GM18909 (cell line): ENCODE data around the gene CRACR2B.

Source experiments
- ATAC-seq: cut with Tn5 transposase; IDR thresholded peaks from one replicate; pipeline ENCODE4 v1.9.1; 2021; ENCODE audit warnings: mild to moderate bottlenecking; ENCODE audit not compliant: unreplicated experiment, poor library complexity

Gene CRACR2B

DNA sequence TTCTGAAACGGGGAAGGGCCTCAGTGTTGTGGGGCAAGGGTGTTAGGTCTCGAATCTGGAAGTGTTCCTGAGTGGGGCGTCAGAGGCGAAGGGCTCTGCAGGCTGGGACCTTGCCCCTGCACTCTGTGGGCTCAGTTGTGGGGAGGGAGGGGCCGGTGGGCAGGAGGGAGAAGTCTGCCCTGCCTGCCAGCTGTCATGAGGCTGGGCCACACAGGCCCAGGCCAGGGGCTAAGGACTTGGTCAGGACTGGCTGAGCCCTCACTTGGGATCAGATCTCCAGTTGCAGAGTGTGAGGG is at the start of gene CRACR2B:
CRACR2B (plus strand) TSS at position 23 of the 296 bp plus-strand sequence. CDS start 689 bp downstream, outside the sequence.
- no peak for ATAC-seq

GRCh38 chr11:778976-779954 is 48.5 kb upstream of the CRACR2B start:
- ATAC-seq = no peak

- ATAC-seq = no peak
Observed at GRCh38 chr11:779955-780532, 47.7 kb upstream of the CRACR2B start.

- no peak for ATAC-seq
Observed at GRCh38 chr11:782264-783174, 45.2 kb upstream of the CRACR2B start.

- ATAC-seq = no peak
Observed at GRCh38 chr11:783581-784015, 44.1 kb upstream of the CRACR2B start.

DNA sequence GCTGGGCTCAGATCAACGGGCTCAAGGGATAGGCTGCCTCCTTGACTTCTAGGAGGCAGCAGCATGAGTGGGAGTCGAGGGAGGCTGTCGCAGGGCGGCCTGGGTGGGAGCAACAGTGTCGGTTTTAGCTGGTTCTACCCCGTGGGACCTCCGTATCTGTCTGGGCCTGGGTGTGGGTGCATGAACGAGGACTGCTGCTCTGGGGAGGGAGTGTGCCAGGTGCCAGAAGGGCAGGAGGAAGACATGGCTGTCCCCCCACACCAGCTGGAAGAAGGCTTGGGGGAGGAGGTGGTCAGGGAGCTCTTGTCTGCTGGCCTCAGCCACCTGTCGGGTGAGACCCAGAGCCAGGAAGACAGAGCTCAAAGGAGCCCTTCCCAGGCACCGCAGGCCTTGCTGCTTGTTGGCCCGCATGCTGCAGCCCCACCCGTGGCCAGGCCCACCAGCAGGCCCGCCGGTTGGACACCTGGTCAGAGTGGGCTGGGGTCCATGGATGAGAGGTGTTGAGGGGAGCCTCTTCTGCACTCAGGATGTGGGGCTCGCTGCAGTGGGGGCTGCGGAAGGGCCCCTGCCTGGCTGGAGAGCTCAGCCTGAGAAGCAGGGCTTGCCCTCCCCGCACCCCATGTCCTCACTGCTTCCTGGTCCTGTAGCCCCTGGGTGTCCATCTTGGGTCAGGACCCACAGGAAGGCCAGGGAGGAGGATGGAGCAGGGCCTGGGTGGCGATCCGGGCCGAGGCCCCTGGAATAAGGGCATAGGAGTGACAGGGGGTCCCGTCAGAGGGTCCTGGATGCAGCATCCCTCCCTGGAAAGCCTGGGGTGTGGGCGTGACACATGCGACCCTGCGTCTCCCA is 41.3 kb upstream of the CRACR2B start:
- ATAC-seq = no peak

DNA sequence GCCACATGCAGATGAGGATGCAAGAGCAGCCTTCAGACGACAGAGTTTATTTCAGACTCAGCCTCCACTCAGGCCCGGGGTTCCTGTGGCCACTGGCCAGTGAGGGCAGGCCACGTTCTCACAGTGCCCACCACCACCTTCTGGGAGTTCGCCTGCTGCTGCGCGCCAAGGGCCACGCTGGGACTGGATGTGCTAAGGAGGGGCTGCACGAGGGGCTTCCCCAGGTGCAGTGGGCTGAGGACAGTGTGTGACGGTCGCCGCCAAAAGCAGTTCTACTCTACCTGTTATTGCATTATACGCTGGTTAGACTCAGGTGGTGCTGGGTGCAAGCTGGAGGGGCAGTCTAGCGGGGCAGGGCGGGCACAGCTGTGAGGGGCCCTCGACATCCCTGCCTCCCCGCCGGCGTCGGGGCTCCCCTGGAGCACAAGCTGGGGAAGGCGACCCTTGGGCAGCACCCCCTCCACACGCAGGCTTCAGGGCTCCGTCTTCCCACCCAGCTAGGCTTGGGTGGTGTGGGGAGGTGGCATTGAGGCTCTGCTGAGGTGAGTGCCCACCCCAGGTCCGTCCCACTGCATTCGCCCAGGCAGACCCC is 40.5 kb upstream of the CRACR2B start:
- ATAC-seq = no peak

- ATAC-seq = no peak
Observed at GRCh38 chr11:788009-788640, 39.6 kb upstream of the CRACR2B start.

GRCh38 chr11:788953-789940 is 38.5 kb upstream of the CRACR2B start:
- ATAC-seq = no peak

DNA sequence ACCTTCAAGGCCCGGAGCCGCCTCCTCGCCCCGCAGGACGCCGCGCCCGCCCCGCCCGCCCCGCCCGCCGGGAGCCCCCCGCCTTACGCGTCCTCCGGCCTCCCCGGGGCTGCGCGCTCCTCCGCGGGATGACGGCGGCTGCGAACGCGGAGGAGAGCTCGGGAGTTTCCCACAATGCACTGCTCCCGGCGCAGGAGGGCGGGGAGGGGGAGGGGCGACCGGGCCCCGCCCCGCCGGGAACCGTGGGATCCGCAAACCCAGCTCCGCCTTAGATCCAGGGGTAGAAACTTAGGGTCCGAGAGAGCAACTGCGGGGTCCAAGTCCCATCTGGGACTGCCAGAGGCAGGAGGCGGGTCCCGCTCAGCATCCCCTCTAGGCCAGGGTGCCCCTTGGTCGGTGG is 37.8 kb upstream of the CRACR2B start, which contains the start of gene CEND1:
CEND1 (minus strand) TSS at position 148 of the 400 bp plus-strand sequence. CDS start 1,514 bp downstream, outside the sequence.
- no peak for ATAC-seq

DNA sequence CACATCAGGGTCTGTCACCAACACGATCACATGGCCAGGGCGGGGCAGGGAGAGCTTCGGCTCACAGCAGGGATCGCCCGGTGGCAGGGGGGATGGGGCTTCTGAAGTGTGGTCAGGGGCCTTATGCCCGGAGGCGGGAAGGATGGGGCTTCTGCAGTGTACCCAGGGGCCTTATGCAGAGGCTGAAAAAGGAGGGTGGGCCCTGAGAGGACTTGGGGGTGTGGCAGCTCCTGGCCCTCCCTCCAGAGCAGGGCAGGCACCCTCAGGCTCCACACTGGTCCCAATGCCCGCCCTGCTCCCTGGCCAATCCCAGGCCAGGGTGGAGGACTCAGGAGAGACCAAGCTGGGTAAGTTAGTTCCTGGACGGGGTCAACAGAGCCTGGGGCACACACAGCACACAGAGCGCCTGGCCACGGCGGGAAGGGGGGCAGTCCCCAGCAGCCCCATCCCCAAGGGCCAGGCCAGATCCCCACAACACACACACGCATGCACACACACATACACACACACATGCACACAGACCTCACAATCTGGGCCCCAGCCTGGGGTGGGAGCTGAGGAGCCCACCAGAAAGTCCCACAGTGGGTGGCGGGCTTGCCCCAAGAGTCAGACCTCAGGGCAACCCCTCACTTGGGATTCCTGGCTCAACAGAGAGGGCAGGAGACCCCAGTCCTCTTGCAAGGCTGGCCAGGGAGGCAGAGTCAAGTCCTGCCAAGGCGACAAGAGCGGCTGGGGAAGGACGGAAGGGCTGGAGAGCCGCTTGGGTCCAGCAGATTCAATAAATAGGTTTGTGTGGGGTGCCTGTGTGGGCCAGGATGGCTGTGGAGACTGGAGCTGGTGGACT is 36.8 kb upstream of the CRACR2B start:
- ATAC-seq = no peak

DNA sequence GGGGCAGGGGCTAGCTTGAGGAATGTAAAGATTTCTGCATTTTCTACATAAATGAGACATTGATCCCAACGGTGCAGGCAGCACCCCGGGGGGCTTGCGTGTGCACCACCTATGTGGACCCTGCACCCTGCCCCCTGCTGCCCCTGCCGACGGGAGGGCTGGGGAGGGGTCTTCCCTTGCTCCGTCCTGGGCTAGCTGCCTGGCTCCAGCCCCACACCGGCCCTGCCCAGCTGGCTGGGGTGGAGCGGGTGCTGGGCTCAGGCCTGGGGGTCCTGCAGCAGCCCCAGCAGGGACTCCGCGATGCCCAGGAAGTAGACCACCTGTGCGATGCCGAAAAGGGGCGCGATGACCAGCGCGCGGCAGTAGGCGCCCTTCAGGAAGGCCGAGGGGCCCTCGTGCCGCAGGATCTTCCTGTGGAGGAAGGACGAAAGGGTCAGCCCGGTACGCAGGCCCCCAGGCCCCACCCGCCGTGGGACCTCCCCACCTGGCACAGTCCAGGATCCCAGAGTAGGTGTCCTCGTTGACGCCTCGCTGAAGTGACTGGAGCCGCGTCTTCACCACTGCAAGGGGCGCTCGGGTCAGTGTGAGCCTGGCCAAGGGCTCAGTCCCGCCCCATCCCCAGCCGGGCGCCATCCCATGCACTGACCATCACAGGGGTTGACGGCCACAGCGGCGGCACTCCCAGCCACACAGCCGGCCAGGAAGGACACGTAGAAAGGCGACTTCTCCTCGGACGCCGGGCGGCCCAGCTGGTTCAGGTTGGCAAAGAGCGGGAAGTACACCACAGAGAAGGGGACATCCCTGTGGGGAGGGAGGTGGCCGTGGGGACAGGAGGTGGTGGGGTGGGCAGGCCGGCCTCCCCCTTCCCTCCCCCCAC is 35.8 kb upstream of the CRACR2B start:
- no peak for ATAC-seq

GRCh38 chr11:792535-792821 is 35.2 kb upstream of the CRACR2B start:
- no peak for ATAC-seq

- ATAC-seq = no peak
Observed at GRCh38 chr11:792873-793272, 34.8 kb upstream of the CRACR2B start.

DNA sequence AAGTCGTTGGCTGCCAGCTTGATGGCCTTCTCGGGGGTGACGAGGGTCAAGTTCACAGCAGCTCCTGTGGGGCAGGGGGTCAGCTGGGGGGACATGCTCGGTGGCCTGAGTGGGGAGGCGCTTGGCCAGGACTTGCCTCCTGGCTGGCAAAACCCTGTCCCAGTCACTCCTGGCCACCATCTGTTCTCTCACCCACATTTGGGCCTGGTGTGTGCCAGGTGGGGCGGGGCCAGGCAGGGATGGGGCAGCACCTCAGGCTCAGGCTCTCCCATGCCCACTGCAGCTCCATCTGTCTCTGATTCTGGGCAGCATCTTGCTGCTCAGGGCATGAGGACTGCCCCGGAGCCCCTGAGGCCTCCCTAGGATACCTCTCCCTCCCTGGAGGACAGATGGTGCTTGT is 34.2 kb upstream of the CRACR2B start:
- no peak for ATAC-seq
